GM12878 (cell line): ENCODE results near the gene RTL9.

Source experiments
- ATF3 ChIP-seq: IDR thresholded peaks from 2 replicates; pipeline ENCODE4 v1.6.1; 2011; ENCODE audit warnings: low read depth, mild to moderate bottlenecking, low read length, moderate library complexity, borderline replicate concordance; ENCODE audit errors: extremely low read depth
- BRCA1 ChIP-seq: IDR thresholded peaks from 2 replicates; pipeline ENCODE4 v1.6.1; 2011; ENCODE audit warnings: low read depth, low read length, improper control_type of control experiment
- CTCF ChIP-seq, 3 experiments: IDR thresholded peaks in 2 of 3; conservative IDR thresholded peaks in 1 of 3; 2 replicates each; pipeline ENCODE4 v1.5.1; 2011; ENCODE audit warnings: low read depth in 3 of 3, low read length in 3 of 3, mild to moderate bottlenecking in 3 of 3, control low read depth in 2 of 3, moderate library complexity in 2 of 3, inconsistent platforms in 1 of 3, mixed read lengths in 1 of 3; ENCODE audit not compliant: control insufficient read depth in 2 of 3, insufficient read depth in 1 of 3; ENCODE audit errors: extremely low read depth in 1 of 3
- ESRRA ChIP-seq: IDR thresholded peaks from 2 replicates; pipeline ENCODE4 v1.6.1; 2012; ENCODE audit warnings: mild to moderate bottlenecking, low read length, improper control_type of control experiment
- FOS ChIP-seq: IDR thresholded peaks from 3 replicates; pipeline ENCODE4 v1.6.1; 2011; ENCODE audit warnings: borderline replicate concordance; ENCODE audit not compliant: insufficient read length; ENCODE audit errors: extremely low read depth
- MYC ChIP-seq: IDR thresholded peaks from 2 replicates; pipeline ENCODE4 v1.6.1; 2011; ENCODE audit warnings: mild to moderate bottlenecking, low read length, moderate library complexity, inconsistent platforms; ENCODE audit not compliant: insufficient read depth, insufficient replicate concordance, insufficient read length, severe bottlenecking
- NRF1 ChIP-seq: conservative IDR thresholded peaks from 2 replicates; pipeline ENCODE4 v1.6.1; 2011; ENCODE audit warnings: mild to moderate bottlenecking, low read depth, low read length, improper control_type of control experiment
- POLR2A ChIP-seq: IDR thresholded peaks from 2 replicates; pipeline ENCODE4 v1.6.1; 2011; ENCODE audit warnings: low read depth, mild to moderate bottlenecking, low read length
- REST ChIP-seq: IDR thresholded peaks from 2 replicates; pipeline ENCODE4 v1.6.1; 2012; ENCODE audit warnings: mild to moderate bottlenecking, low read depth, low read length
- SIN3A ChIP-seq: IDR thresholded peaks from 2 replicates; pipeline ENCODE4 v1.6.1; 2012; ENCODE audit warnings: low read depth, low read length, improper control_type of control experiment
- TAF1 ChIP-seq: IDR thresholded peaks from 2 replicates; pipeline ENCODE4 v1.6.1; 2011; ENCODE audit warnings: mild to moderate bottlenecking, low read depth, low read length, borderline replicate concordance
- ZBTB11 ChIP-seq: fragments of 450-650 bp; formaldehyde crosslinking; IDR thresholded peaks from 2 replicates; pipeline ENCODE4 v1.5.0; 2022; ENCODE audit warnings: mild to moderate bottlenecking, missing genetic modification characterization
- ZBTB33 ChIP-seq: fragments of 450-650 bp; IDR thresholded peaks from 2 replicates; pipeline ENCODE4 v1.6.1; 2017; ENCODE audit warnings: mild to moderate bottlenecking
- ZNF274 ChIP-seq: IDR thresholded peaks from one replicate; pipeline ENCODE4 v1.8.0; 2011; ENCODE audit not compliant: insufficient read length, insufficient read depth

- TF ChIP-seq MYC = no peak
- TF ChIP-seq POLR2A = no peak
- TF ChIP-seq ATF3 = no peak
- no peak for TF ChIP-seq FOS
- no peak for TF ChIP-seq REST
- TF ChIP-seq BRCA1 = no peak
- TF ChIP-seq ZBTB11 (CRISPR knock-in tag) = no peak
- no peak for TF ChIP-seq ZNF274
- no peak for TF ChIP-seq NRF1
- no peak for TF ChIP-seq TAF1
- TF ChIP-seq ZBTB33 = no peak
- TF ChIP-seq ESRRA = no peak
- TF ChIP-seq SIN3A = no peak
- no peak for TF ChIP-seq CTCF (IDR thresholded peaks at IDR 0.05 in 2 of 3, conservative IDR thresholded peaks at IDR 0.05 in 1 of 3; ENCODE audit: control insufficient read depth in 2 of 3, extremely low read depth in 1 of 3, insufficient read depth in 1 of 3, low read depth in 3 of 3, low read length in 3 of 3)
These were observed 37.2 kb downstream of the RTL9 start for GRCh38 chrX:110395877-110396276.
